HUES6 (cell line): ENCODE measurements around the gene DOCK6.
A peak's percentile ranks its signal among the peaks of the same experiment; 100 is the strongest.

Experiments
- H3K27ac ChIP-seq: 2 replicates; pipeline ENCODE4 v1.7.0; 2013; ENCODE audit warnings: low read depth, mild to moderate bottlenecking, low read length, inconsistent platforms
- H3K27me3 ChIP-seq: 2 replicates; pipeline ENCODE4 v1.6.1; 2013; ENCODE audit warnings: low read length; ENCODE audit not compliant: control insufficient read depth, insufficient read depth
- H3K36me3 ChIP-seq: 2 replicates; pipeline ENCODE4 v1.6.1; 2013; ENCODE audit warnings: low read length; ENCODE audit not compliant: control insufficient read depth, insufficient read depth
- H3K4me1 ChIP-seq: 2 replicates; pipeline ENCODE4 v1.6.1; 2013; ENCODE audit warnings: low read length; ENCODE audit not compliant: control insufficient read depth, insufficient read depth
- H3K4me3 ChIP-seq: 2 replicates; pipeline ENCODE4 v1.5.1; 2013; ENCODE audit warnings: low read depth, low read length
- H3K9ac ChIP-seq: one replicate; pipeline ENCODE4 v1.6.1; 2013; ENCODE audit warnings: mild to moderate bottlenecking, low read length
- H3K9me3 ChIP-seq: 2 replicates; pipeline ENCODE4 v1.6.1; 2013; ENCODE audit warnings: low read depth, low read length; ENCODE audit not compliant: control insufficient read depth, insufficient read depth

DOCK6 gene

GRCh38 chr19:11261971-11262839 lies at the start of gene DOCK6:
Gene DOCK6 (minus strand): TSS chr19:11262524. CDS start chr19:11262440, 84 bp downstream.
- Histone ChIP-seq H3K36me3 (no peaks in the 10 kb centered on the region), H3K27ac (no peak within 1 kb of the TSS), H3K4me3 (peak within 1 kb of the TSS; percentile 89), H3K9ac (peak within 1 kb of the TSS; percentile 38), H3K27me3 (no peaks in the 10 kb centered on the region), H3K9me3 (no peaks in the 10 kb centered on the region), H3K4me1 (peaks cover 8% of the 10 kb centered on the region; the same call in 1 of the 2 replicates)

- H3K36me3 ChIP-seq = no peaks in the 10 kb centered on the region
- no peak overlapping the region for H3K9ac ChIP-seq
- H3K27ac ChIP-seq = no peak overlapping the region
Observed at GRCh38 chr19:11306337-11306736, 44.0 kb upstream of the DOCK6 start.

GRCh38 chr19:11304936-11305335 lies 42.6 kb upstream of the DOCK6 start:
- Histone ChIP-seq H3K9ac (no peak overlapping the region), H3K36me3 (no peaks in the 10 kb centered on the region), H3K27me3 (no peaks in the 10 kb centered on the region; the same call in 1 of the 2 replicates), H3K27ac (no peak overlapping the region), H3K9me3 (no peaks in the 10 kb centered on the region), H3K4me3 (no peak overlapping the region), H3K4me1 (no peaks in the 10 kb centered on the region)

More at GRCh38 chr19:11306337-11306736, 44.0 kb upstream of the DOCK6 start:
- no peaks in the 10 kb centered on the region for H3K27me3 ChIP-seq
- no peaks in the 10 kb centered on the region for H3K4me1 ChIP-seq
- H3K9me3 ChIP-seq = no peaks in the 10 kb centered on the region
- H3K4me3 ChIP-seq = no peak overlapping the region

DNA sequence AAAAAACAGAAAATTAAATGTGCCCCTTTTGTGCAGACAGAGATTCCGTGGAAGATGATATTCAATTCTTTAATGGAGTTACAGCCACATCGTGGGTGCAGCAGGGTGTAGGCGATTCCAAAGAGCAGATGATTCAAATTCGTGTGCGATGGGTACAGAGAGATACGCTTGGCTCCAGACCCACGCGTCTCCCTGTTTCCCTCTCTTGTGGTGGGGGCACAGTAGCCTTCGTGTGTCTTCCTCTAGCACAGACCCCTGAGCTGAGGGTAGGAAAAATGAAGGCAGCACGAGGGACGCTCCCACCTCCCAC lies 38.4 kb upstream of the DOCK6 start:
- H3K36me3 ChIP-seq = no peaks in the 10 kb centered on the region
- no peaks in the 10 kb centered on the region for H3K4me1 ChIP-seq
- no peak overlapping the region for H3K27ac ChIP-seq
- H3K4me3 ChIP-seq = no peak overlapping the region
- H3K9me3 ChIP-seq = no peaks in the 10 kb centered on the region
- H3K27me3 ChIP-seq = no peaks in the 10 kb centered on the region; the same call in 1 of the 2 replicates
- H3K9ac ChIP-seq = no peak overlapping the region

DNA sequence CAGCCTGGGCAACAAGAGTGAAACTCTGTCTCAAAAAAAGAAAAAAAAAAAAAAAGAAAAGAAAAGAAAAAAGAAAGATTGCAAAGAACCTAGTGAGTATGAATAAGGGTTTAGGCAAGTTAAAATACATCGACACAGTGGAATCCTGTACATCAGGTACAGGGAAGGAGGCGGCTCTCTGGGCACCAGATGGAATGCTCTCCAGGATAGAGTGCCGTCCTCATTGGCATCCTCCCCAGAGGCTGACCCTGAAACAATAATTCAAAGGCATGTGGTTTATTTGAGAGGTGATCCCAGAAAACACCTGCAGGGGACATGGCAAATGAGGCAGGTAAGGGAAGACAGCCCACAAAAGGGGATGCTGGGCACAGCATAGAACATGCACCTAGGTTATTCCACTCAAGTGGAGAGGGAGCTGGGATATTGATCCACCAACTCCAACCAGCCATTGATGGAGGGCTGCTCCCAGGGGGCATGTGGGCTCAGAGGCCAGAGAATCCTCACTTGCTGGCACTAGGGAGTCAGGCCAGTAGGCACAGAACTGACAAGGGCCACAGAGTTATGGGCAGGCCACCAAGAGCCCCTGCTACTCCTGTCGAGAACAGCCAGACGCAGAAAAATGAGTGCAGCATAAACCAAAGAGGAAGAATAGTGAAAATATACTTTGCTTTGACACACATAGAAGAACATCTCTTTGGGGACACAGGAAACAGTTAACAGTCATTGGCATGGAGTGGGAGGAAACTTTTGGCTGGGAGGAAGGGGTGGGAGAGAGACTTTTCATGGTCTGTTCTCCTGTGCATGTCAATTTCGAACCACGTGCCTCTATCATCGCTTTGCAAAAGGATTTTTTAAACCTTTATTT lies 37.9 kb upstream of the DOCK6 start:
- H3K27ac ChIP-seq = no peak overlapping the region
- no peaks in the 10 kb centered on the region for H3K36me3 ChIP-seq
- H3K9ac ChIP-seq = no peak overlapping the region
- H3K4me3 ChIP-seq = no peak overlapping the region
- H3K4me1 ChIP-seq = no peaks in the 10 kb centered on the region
- H3K27me3 ChIP-seq = no peaks in the 10 kb centered on the region; the same call in 1 of the 2 replicates
- no peaks in the 10 kb centered on the region for H3K9me3 ChIP-seq

DNA sequence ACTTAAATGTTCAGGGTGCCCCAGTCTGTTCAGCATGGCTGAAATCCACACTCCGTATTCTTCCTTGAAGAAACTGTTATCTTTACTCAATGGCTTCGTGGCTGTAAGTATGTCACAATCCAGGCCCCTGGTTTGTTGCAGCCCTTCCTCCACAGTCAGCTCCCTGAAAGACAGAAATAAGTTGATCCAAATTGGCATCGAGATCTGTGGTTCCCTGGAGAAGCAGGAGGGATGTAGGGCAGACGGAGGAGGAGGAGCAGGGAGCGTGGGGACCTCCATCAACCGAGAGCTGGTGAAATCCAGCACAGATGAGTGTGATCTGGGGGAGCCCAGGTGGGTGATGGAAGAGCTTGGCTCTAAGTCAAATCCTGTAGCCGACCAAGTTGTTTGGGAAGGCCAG lies 33.9 kb upstream of the DOCK6 start:
- peaks cover 3% of the 10 kb centered on the region; the same call in 1 of the 2 replicates for H3K4me1 ChIP-seq
- no peaks in the 10 kb centered on the region for H3K36me3 ChIP-seq
- H3K9me3 ChIP-seq = no peaks in the 10 kb centered on the region
- no peaks in the 10 kb centered on the region; the same call in 1 of the 2 replicates for H3K27me3 ChIP-seq
- H3K27ac ChIP-seq = no peak overlapping the region
- no peak overlapping the region for H3K4me3 ChIP-seq
- H3K9ac ChIP-seq = no peak overlapping the region

GRCh38 chr19:11295665-11296245 lies 33.4 kb upstream of the DOCK6 start, which contains the start of gene TSPAN16:
Gene TSPAN16 (plus strand): TSS chr19:11296160. CDS start chr19:11296298, 138 bp downstream.
- H3K27ac ChIP-seq = no peak within 1 kb of the TSS
- no peak within 1 kb of the TSS for H3K4me3 ChIP-seq
- H3K27me3 ChIP-seq = no peaks in the 10 kb centered on the region; the same call in 1 of the 2 replicates
- H3K36me3 ChIP-seq = no peaks in the 10 kb centered on the region
- H3K4me1 ChIP-seq = peaks cover 3% of the 10 kb centered on the region; the same call in 1 of the 2 replicates
- H3K9me3 ChIP-seq = no peaks in the 10 kb centered on the region
- H3K9ac ChIP-seq = no peak within 1 kb of the TSS

DNA sequence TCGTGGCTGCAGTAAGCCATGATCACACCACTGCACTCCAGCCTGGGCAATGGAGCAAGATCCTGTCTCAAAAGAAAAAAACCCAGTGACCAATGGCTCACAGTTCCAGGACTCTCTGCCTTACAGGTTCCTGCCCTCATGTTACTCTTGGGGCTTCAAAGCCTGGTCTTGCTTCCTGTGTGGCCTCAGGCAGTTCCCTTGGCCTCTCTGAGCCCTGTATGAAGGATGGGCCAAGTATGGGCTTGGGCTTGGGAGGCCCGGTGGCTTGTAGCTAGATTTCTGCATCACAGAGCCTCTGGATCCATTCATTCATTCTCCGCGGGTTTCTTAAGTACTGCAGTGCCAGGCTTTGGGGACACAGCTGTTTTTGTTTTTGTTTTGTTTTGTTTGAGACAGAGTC lies 32.9 kb upstream of the DOCK6 start:
- Histone ChIP-seq H3K9ac (no peak overlapping the region), H3K27ac (no peak overlapping the region), H3K4me1 (peaks cover 3% of the 10 kb centered on the region; the same call in 1 of the 2 replicates), H3K27me3 (no peaks in the 10 kb centered on the region; the same call in 1 of the 2 replicates), H3K9me3 (no peaks in the 10 kb centered on the region), H3K36me3 (no peaks in the 10 kb centered on the region), H3K4me3 (no peak overlapping the region)

DNA sequence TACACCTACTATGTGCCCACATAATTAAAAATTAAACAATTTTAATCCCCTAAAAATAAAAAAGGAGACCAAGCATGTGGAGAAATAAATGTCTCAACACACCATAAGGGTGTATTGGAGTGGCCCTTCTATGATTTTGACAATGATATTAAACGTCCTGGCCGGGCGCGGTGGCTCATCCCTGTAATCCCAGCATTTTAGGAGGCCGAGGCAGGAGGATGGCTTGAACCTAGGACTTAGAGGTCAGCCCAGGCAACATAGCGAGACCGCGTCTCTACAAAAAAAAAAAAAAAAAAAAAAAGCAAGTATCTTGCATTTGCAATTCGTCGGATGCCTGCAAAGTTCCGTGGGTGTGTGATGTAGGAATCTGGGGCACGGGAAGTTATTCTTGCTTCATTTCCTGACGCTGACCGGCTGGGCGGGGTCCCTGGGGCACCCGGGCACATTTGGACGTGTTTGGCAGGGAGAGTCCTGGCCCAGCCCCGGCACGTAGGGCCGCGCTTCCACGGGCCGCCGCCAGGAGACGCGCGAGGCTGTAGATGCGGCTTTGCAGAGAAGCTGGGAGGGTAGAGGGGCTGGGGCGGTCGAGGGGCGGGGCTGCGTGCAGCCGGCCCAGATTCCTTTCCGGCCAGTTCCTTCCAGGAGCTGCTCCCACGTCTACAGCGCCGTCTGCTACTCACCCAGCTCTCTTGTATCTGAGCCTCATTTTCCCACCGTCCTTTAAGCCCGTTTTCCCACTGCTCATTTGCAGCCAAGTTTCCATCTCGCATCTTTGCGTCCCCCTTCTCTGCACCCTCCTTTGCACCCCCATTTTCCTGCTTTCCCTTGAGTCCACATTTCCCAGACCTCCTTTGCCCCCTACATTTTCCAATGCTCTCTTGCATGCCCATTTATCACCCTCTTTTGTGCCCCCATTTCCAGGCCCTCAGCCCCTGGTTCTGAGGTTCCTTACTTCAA lies 31.4 kb upstream of the DOCK6 start:
- Histone ChIP-seq H3K27ac (no peak overlapping the region), H3K4me1 (peaks cover 3% of the 10 kb centered on the region; the same call in 1 of the 2 replicates), H3K36me3 (no peaks in the 10 kb centered on the region), H3K9me3 (no peaks in the 10 kb centered on the region), H3K4me3 (peak overlapping the region; percentile 35), H3K9ac (no peak overlapping the region), H3K27me3 (no peaks in the 10 kb centered on the region)

DNA sequence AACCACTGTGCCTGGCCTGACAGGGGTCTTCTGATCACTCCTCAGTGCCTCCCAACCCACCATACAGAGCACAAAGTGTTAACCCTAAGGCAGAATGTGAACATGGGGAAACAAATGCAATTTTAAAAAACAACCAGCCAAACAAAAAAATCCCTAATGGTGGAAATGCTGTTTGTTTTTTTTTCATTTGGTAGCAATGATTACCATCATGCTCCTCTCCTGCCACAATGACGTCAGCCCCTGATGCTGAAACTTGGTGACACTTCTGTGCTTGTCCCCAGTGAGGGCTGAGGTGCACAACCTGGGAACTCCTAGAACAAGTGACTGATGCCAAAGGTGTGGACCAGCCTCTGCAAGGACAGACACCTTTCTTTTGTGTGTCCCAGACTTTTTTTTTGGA lies 29.7 kb upstream of the DOCK6 start:
- Histone ChIP-seq H3K27ac (no peak overlapping the region), H3K36me3 (no peaks in the 10 kb centered on the region)

More for the DNA sequence above, 29.7 kb upstream of the DOCK6 start:
- no peak overlapping the region for H3K4me3 ChIP-seq
- peaks cover 3% of the 10 kb centered on the region; the same call in 1 of the 2 replicates for H3K4me1 ChIP-seq
- no peaks in the 10 kb centered on the region for H3K9me3 ChIP-seq
- no peaks in the 10 kb centered on the region for H3K27me3 ChIP-seq
- no peak overlapping the region for H3K9ac ChIP-seq
